ENCODE measurements around the gene JMJD4. TPM values are rescaled to one million over a fixed set of nuclear protein-coding genes. Genes with fewer than 3 reads are reported as not detected.

The JMJD4 gene, protein sequence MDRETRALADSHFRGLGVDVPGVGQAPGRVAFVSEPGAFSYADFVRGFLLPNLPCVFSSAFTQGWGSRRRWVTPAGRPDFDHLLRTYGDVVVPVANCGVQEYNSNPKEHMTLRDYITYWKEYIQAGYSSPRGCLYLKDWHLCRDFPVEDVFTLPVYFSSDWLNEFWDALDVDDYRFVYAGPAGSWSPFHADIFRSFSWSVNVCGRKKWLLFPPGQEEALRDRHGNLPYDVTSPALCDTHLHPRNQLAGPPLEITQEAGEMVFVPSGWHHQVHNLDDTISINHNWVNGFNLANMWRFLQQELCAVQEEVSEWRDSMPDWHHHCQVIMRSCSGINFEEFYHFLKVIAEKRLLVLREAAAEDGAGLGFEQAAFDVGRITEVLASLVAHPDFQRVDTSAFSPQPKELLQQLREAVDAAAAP
- total RNA-seq, result 10 to 100 TPM; 20.6 to 31.7 (median 28.8) TPM

DNA sequence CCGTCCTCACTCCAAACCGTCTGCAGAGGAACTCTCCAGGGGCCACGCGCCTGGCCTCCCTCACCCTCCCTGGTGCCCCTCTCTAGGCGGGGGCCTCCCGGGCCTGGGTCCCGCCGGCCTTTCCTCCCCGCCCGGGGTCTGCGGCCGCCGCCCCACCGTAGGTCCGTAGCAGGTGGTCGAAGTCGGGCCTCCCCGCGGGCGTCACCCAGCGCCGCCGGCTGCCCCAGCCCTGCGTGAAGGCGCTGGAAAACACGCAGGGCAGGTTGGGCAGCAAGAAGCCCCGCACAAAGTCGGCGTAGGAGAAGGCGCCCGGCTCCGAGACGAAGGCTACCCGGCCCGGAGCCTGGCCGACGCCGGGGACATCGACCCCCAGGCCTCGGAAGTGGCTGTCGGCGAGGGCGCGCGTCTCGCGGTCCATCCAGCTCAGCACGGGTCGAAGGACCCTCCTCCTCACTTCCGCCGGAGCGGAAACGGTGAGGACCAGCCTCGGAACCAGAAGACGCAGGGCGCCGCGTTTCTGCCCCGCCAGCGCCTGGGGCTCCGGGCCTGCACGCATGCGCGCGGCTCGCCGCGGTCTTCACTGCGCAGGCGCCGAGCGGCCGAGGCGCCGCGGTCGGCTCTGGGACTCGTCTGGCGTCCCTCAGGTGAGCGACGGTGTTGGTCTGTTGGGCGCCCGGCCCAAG, at the start of gene JMJD4, which contains the start of gene SNAP47:
Gene JMJD4, minus strand, starts transcription at position 447 of the 683 bp plus-strand sequence. Its CDS starts 29 bp downstream, at position 418.
Gene SNAP47, plus strand, starts transcription at position 580 of the 683 bp plus-strand sequence. CDS start 12,302 bp downstream, outside the sequence.
- Histone ChIP-seq H3K9me3 (no peaks in the 10 kb centered on the region), H3K27me3 (no peaks in the 10 kb centered on the region), H3K4me3 (replicated peaks in 1 of 3) (peak within 1 kb of the TSS; percentile 84 to 97 (median 89)), H3K36me3 (peaks cover 6 to 7% of the 10 kb centered on the region in 2 donors), H3K27ac (peak within 1 kb of the TSS; percentile 69 to 84 (median 80)), H3K4me1 (peaks cover 26 to 28% of the 10 kb centered on the region in 2 donors)
- TF ChIP-seq CTCF (IDR thresholded peaks at IDR 0.05), result peak in 2 of 6 experiments; percentile 10 to 36
- peak in 1 of 2 donors; percentile 84 for TF ChIP-seq POLR2A (IDR thresholded peaks at IDR 0.05)
- peak; percentile 92 to 93 for DNase-seq
- intact Hi-C loops (cut with DNase I), result loop anchor here (10.0 kb wide), 1 partner anchor 370 kb away; the partner anchor contains the start of genes C1orf35 and MRPL55
- 0 to 2% methylated on average over 20 to 30 of the region's 83 CpGs for WGBS, 2 donors

- WGBS, 2 donors, result 73 to 83% methylated on average over 4 of the region's 4 CpGs
- intact Hi-C loops (cut with DNase I), result no loop called here
- no peak for DNase-seq
These were observed 47.1 kb upstream of the JMJD4 start for GRCh38 chr1:227782226-227782625.

GRCh38 chr1:227781314-227781930, 46.3 kb upstream of the JMJD4 start:
- H3K27ac ChIP-seq, result no peak overlapping the region
- H3K4me1 ChIP-seq, result peaks cover 3 to 4% of the 10 kb centered on the region in 2 donors
- TF ChIP-seq POLR2A (IDR thresholded peaks at IDR 0.05) (no peak), CTCF (IDR thresholded peaks at IDR 0.05) (no peak)
- no peak overlapping the region for H3K4me3 ChIP-seq (replicated peaks in 1 of 3)
- intact Hi-C loops (cut with DNase I), result no loop called here
- H3K9me3 ChIP-seq, result no peaks in the 10 kb centered on the region
- WGBS, 2 donors, result 96 to 99% methylated on average over 11 of the region's 15 CpGs
- no peaks in the 10 kb centered on the region for H3K36me3 ChIP-seq
- DNase-seq, result no peak
- no peaks in the 10 kb centered on the region for H3K27me3 ChIP-seq

More at GRCh38 chr1:227782226-227782625, 47.1 kb upstream of the JMJD4 start:
- Histone ChIP-seq H3K36me3 (no peaks in the 10 kb centered on the region), H3K9me3 (no peaks in the 10 kb centered on the region), H3K27ac (no peak overlapping the region), H3K27me3 (no peaks in the 10 kb centered on the region), H3K4me1 (peaks cover 11 to 12% of the 10 kb centered on the region in 2 donors), H3K4me3 (replicated peaks in 1 of 3) (no peak overlapping the region)
- no peak for TF ChIP-seq POLR2A (IDR thresholded peaks at IDR 0.05)

GRCh38 chr1:227780101-227781044, 45.3 kb upstream of the JMJD4 start:
- Histone ChIP-seq H3K4me1 (no peaks in the 10 kb centered on the region), H3K36me3 (peaks cover 0 to 4% of the 10 kb centered on the region in 2 donors), H3K9me3 (no peaks in the 10 kb centered on the region), H3K4me3 (replicated peaks in 1 of 3) (no peak overlapping the region), H3K27ac (no peak overlapping the region), H3K27me3 (no peaks in the 10 kb centered on the region)
- TF ChIP-seq POLR2A (IDR thresholded peaks at IDR 0.05) (no peak), CTCF (IDR thresholded peaks at IDR 0.05) (no peak)
- WGBS, 2 donors, result 90 to 96% methylated on average over 17 to 20 of the region's 23 CpGs
- DNase-seq, result no peak
- intact Hi-C loops (cut with DNase I), result no loop called here
